D721Med (cell line): Measurements from ENCODE around the gene ANKRD30A.

Experiments
- DNase-seq: peaks from one replicate; pipeline ENCODE4 v3.0.0; 2011; ENCODE audit warnings: low spot score; ENCODE audit not compliant: insufficient read length
- FAIRE-seq: peaks from 2 replicates; lab custom pipeline; 2011; peaks lifted over from hg19 to GRCh38; lab: Jason Lieb, UNC
- TF ChIP-seq, protein P1 (sequence below): IDR thresholded peaks from 2 replicates; pipeline ENCODE4 v1.5.1; 2012; ENCODE audit warnings: mild to moderate bottlenecking, control low read depth; ENCODE audit not compliant: insufficient read depth; ENCODE audit errors: missing control alignments

ANKRD30A gene

DNA sequence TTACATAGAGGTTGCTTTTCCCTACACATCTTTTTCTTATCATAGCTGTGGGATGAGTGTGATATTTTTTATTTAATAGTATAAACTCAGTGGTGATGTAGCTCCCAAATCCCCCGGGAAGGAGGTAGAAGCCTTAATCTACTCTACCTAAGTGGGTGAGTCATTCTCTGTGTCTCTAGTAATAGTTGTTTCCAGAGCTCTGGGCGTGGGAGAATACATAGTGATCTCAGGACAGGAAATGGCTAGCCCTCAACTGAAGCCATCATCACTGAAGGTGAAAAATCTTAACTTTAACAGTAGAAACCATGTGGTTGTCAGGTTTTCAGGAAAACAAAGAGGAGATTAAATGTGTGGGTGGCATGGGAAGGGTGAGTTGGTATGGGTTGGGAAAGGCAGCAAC, 278.4 kb downstream of the ANKRD30A start:
- DNase-seq: no peak
- TF ChIP-seq, protein P1, sequence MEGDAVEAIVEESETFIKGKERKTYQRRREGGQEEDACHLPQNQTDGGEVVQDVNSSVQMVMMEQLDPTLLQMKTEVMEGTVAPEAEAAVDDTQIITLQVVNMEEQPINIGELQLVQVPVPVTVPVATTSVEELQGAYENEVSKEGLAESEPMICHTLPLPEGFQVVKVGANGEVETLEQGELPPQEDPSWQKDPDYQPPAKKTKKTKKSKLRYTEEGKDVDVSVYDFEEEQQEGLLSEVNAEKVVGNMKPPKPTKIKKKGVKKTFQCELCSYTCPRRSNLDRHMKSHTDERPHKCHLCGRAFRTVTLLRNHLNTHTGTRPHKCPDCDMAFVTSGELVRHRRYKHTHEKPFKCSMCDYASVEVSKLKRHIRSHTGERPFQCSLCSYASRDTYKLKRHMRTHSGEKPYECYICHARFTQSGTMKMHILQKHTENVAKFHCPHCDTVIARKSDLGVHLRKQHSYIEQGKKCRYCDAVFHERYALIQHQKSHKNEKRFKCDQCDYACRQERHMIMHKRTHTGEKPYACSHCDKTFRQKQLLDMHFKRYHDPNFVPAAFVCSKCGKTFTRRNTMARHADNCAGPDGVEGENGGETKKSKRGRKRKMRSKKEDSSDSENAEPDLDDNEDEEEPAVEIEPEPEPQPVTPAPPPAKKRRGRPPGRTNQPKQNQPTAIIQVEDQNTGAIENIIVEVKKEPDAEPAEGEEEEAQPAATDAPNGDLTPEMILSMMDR: no peak
- FAIRE-seq: no peak
